NCI-H2081 treated with DMSO at 0.1 percent for 48 hours (cell line): ENCODE data around the gene SCLT1.

Experiments
- DNase-seq: peaks from one replicate; lab custom pipeline; 2025; lab: John Stamatoyannopoulos, UW

Gene SCLT1

DNA sequence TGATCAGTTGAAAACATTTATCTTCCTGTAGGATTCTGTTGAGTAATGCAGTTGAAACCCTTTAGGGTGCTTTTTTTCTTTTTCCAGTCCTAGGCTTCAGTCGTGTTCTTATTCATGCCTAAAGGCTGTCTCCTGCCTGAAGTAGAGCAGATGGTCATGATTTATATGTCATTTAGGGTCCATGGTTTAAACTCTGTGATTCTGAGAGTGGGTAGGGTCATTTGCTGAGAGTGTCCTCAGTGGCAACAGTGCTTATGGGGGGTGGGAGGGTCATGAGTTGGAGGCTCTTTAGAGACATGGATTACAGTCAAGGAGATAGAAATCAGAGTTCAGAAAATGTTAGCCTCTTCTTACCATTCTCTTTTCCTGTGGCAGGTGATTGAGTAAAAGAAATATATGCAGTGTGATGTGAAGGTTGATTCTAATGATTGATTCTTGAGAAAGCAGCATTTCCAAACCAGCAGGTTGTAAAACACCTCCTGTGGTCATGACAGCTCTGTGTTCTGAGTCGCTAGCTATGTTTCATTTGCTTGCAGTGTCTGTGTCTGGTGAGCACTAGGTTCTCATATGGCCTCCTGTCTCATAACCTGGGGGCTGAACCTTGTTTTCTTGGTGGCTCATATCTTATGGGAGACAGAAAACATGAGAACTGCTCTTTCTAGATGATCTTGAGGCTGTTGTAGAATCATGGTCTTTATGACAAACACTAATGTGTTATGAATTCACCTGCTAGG lies 223.4 kb downstream of the SCLT1 start:
- no peak for DNase-seq

DNA sequence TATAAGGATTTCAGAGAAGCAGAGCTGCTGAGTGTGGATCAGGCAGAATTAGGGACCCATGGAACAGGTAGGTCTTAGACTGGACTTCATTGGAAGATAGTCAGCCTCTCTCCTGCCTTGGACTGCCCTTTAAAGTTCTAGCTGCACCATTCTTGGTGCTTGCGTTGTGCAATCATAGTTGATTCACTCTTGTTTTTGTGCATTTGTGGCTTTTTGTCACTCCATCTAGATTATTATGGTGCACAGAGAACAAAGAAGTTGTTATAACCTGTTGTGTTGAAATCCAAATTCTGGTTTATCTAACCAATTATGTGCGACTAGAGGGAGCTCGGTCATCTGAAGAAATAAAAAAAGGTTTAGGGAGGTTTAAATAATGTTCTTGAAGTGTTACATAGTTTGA lies 224.6 kb downstream of the SCLT1 start:
- no peak for DNase-seq

DNA sequence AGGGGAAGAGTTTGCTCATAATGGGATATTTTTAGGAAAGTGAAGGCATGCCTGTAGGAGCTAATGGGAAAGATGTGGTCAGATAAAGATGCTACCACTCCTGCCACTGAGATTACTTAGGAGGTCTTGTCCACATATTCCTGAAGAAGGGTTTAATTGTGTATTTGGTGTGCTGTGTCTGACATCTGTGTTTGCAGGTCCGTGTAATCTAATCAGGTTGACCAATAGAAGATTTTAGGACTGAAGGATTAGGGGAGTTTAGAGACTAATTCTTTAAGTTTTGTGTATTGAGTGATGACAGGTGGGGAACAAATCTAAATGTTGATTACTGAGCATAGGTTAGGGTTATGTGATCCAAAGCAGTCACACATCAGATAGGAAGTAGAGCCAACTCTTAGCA lies 226.6 kb downstream of the SCLT1 start:
- DNase-seq, result no peak

DNA sequence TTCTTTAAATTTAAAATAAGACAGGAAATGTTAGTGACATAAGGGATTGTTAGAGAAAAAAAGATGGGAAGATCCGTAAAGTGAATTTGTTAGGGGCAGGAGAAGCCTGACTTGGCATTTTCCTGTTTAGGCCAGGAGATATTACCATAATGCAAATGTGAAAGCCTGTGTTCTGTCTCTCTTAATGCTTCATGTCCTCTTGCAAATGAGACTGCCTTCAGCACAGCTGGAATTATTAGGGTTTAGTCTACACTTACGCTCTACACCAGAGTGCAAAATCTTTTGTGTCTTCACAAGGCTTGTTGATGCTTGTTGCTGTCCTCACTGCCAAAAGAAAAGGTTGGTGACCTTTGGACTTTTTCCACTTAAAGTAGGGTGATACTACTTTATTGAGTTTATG lies 227.1 kb downstream of the SCLT1 start:
- no peak for DNase-seq

DNA sequence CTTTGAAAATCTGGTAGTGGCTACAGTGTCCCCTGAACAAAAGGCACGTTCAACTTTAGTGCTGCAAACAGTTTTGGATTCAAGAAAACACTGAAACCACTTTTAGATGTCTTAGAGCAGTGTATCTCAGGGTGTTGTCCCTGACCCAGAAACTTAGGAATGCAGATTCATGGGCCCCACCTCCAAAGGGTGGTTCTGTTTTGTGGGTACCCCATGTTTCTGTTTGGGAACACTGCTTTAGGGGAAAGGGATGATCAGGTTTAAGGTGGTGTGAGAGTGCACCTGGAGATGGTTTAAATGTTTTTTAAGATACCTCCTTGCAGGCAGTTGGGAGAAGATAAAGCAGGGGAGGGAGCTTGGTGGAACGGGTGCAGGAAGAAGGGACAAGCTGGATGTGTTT lies 228.2 kb downstream of the SCLT1 start:
- DNase-seq, result no peak

DNA sequence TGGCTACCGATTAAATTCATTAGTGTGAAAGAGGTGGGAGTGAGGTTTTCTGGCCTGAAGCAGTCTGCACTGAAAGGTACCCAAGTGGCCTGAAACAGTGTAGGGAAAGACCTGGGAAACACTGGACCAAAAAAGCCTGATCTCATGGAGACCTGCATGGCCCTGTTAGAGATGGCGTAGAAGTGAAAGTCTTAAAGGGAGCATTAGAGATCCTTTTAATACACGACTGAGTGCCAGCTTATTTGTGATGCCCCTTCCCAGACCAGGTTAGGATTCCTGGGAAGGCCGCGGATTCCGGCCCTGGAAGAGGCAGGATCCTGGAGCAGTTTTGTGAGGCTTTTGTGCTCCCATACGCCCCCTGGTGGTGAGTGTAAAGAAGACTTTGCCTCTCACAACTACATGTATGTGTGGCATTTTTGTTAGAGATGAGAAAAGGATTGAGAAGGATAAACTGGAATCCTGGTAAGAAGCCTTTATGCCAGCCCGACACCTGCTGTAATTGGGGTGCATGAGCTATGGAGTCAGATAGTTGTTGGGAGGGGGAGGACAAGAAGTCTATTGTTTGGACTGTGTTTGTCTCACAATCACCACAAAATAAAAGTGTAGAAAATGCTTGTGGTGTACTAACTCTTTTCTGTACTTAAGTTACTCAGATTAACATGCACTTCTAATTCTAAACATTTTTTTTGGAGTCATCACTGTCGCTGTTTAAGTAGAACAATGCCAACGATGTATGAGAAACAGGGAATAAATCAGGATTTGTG lies 229.8 kb downstream of the SCLT1 start:
- no peak for DNase-seq

DNA sequence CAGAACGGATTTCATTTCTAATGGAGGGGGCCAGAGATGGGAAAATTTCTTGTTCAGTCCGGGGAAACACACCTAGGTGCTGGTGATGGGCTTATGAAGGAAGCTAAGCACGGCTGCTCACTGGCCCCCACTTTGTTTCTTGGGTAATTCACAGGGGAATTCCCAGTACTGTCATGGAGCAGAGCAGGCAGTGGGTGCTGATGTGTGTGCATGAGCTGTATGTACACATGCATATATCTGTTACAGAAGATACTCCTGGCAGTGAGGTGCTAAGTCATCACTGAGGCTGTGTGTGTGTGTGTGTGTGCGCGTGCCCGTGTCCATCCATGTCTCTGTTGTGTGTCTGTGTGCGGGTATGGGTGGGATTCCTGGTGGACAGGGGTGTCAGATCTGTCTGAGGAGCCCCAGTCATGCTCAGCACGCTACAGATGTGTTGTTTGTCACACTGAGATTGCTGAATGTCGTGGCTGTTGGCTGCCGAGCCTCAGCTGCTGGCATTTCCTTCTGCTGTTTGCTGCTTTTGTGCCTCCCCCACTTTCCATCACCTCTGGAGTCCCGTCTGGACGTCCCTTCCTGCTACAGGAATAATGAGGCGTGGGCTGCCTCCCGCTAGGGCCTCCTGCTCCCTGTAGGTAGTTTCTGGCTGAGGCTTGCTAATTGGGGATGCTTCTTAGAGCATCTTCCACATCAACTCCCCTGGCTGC lies 230.6 kb downstream of the SCLT1 start:
- DNase-seq, result no peak

DNA sequence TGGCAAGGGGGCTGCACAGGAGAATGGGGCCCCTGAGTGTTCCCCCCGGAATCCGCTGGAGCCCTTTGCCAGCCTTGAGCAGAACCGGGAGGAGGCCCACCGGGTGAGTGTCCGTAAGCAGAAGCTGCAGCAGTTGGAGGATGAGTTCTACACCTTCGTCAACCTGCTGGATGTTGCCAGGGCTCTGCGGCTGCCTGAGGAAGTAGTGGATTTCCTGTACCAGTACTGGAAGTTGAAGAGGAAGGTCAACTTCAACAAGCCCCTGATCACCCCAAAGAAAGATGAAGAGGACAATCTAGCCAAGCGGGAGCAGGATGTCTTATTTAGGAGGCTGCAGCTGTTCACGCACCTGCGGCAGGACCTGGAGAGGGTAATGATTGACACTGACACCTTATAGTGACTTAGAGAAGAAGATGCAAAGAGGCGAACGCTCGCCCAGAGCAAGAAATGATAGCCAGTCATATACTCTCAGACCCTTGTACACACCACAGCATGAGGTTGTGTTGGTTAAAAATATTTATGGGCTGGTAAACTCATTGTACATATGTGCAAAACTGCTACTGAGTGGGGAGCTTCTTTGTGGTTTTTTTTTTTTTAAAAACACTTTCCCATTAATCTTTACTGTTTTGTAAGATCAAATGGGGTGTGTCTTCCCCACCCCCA lies 231.4 kb downstream of the SCLT1 start:
- DNase-seq, result no peak

DNA sequence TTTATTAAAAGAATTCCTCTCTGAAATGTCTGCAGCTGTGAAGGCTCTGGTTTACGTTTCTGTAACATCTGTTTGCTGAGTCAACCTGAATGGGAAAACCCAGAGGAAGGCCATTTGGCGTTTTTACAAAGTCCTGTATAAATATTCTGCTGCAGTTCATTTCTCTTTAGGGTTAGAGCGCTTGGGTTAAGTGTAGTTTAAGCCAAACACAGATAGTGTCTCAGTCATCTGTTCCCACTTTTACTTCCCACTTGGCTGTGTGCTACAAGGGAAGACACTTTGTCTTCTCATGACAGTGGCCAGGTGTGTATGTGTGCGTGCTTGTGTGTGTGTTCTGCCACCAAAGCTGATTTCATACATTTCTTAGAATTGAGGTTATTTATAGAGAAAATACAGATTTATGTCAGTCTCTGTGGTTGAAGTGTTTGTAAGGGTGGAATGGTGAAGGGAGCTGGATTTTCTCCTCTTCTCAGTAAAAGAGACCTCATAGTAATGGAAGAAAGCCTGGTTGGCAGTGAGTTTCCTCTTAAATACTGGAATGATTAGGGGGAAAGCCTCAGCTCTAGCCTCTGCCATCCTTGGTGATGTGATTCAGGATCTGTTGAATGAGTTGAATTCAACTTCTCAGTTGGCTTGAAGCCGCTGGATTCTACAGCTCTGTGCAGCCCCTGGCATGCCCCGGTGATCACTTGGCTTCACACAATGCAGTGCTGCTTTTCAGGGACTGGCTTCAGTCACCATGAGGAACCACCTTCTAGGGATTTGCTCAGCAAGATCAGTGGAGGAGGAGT lies 233.3 kb downstream of the SCLT1 start:
- no peak for DNase-seq

DNA sequence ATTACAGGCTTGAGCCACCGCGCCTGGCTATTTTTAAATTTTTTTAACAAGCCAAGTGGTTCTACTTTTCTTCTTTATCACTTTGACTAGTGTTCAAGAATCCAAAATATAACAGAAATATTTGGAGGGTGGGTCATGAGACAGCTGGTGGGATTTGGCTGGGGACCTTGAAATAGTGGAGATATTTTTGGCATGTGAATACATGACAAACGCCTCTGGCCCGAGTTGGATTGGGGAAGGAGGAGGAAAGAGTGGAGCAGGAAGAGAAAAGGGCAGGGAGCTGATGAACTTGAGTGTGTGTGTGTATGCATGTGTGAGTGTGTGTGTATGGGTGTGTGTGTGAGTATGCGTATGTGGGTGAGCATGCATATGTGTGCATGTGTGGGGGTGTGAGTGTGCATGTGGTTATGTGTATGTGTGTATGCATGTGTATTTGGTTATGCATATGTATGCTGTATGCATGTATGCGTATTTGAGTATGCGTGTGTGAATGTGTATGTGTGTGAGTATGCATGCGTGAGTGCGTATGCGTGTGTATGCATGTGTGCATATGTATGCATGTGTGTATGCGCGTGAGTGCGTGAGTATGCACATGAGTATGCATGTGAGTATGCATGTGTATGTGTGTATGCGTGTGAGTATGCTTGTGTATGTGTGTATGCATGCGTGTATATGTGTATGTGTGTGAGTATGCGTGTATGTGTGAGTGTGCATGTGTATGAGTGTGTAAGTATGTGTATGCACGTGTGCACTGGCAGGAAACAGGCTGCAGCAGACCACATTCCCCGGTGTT lies 234.3 kb downstream of the SCLT1 start:
- DNase-seq, result no peak

DNA sequence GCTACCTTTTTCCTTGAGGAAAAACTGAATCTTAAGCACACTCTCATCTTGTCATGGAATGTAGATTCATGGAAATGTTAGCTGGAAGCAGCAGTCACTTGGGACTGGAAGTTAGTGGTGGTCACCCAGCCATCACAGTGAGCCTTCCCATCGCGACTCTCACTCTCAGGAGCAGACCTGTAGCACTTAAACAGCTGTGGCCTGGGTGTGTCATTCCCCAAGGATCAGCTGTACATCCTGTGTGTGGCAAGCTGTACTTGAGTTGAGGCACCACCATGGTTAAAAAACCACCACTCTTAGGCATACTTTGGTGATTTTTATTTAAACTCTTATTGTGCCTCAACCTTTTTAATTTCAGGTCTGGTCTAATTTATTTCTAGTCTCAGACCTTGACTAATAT lies 237.1 kb downstream of the SCLT1 start:
- no peak for DNase-seq

DNA sequence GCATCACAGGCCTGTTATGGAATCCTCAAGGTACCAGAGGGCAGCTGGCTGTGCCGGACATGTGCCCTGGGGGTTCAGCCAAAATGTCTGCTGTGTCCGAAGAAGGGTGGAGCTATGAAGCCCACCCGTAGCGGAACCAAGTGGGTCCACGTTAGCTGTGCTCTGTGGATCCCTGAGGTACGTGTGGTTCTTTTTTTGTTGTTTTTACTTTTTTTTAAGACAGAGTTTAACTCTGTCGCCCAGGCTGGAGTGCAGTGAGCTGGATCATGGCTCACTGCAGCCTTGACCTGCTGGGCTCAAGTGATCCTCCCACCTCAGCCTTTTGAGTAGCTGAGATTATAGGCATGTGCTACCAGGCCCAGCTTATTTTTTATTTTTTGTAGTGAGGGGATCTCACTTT lies 237.7 kb downstream of the SCLT1 start:
- DNase-seq, result no peak

DNA sequence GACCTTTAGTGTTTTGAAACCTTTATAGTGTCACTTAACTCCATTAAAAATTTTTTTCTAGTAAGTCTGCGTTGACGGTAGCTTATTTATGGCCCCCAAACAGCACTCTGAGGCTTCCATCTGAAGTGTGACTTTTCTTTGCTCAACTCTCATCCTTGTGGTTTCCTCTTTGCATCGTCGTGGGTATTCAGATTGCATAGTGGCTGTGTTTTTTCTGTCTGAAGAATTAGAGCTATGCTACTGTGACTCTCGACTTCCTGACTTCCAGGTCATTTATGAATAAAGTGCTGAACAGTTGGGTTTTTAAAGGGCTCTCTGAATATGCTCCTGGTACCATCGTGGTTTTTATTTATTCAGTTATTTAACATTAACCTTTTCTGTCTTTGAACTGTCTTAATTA lies 238.9 kb downstream of the SCLT1 start:
- no peak for DNase-seq

DNA sequence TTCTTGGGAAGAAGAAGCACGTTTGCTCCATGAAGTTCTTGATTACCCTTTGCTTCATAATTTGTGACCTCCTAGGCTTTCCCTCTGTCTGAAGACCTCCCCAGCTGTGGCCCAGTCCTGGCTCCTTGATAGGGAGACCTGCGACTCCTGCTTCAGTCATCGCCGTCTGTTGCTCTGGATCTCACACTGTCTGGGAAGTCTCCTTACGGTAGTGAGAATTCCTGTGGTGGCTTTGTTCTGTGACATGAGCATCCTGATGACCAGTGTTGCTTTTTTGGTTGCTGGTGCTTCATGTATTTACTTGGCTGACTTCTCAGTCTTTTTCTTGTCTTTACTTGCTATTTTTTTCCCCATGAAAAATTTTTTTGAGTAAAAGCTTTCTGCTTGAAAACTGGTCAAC lies 239.6 kb downstream of the SCLT1 start:
- DNase-seq, result no peak

DNA sequence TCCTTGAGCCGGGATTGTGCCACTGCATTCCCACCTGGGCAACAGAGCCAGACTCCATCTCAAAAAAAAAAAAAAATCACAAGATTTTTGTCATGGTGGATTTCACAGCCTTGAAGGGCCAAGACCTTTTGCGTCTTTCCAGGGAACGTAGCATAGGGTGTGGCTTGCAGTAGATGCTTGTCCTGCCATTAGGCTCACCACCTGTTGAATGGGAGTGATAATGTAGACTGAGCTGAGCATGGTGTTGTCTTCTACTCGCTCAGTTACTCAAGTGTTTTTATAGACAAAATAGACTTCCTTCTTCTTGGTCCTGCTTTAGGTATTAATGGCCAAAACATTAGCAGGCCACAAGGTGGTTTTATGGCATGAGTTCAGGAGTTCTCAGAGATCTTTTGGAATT lies 243.1 kb downstream of the SCLT1 start:
- DNase-seq, result no peak

DNA sequence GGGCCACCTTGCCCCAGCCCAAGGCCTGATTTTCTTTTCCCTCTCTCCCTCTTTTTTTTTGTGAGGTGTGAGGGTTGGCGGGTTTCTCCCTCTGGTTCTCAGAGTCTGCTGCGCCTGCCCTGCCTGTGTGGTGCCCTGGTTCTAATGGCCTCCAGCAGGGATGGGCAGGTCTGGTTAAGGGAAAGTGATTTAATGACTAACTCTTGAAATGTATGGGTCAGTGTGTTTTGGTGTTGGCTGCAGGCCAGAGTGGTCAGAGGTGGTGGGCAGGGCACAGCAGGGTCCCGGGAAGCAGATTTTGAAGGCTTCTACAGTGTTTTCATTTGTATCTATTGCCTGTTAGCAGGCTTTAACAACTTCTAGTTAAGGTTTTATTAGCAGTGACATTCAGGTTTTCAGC lies 244.9 kb downstream of the SCLT1 start:
- DNase-seq, result no peak

DNA sequence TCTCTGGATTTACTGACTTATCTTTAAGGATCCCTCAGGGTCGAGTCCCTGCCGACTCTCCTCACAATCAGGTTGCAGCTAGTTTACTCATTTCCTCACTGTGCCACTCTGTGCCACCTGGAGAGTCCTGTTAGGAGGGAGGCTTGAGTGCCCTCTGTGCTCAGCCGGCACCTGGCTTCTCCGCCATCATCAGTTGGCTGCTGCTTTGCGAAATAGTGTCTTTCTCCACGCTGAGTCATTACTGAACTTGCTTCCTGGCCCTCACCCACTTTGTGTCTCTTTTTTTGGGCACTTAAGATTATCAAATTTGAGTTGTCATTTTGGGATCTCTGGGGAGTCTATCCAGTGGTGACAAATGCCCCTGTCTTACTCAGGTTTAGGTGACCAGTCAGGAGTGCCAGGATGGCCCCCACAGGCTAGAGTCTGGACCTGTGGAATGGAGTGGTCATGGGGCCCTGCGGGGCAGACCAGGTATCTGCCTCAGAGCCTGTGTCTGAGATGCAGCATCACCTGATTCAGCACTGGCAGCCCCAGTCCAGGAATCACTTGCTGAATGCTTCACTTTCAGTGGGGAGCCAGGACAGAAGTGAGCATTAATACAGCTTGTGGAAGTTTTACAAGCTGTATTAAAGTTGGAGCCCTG lies 246.1 kb downstream of the SCLT1 start:
- DNase-seq, result no peak

DNA sequence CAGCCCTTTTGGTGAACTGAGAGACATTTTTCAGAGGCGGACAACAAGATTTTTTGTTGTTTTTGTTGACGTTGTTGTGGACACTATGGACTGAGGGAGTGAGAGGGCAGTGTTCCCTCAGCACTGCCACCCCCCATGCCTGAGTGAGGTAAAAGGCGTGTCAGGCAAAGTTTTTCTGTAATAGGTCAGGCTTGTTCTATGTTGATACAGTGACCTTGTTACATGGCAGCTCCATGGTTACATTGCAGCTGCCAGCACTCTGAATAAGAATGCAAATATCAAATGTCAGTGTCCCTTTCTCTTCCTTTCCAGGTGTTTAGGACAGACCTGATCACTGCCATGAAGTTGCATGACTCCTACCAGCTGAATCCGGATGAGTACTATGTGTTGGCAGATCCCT lies 247.3 kb downstream of the SCLT1 start:
- DNase-seq, result no peak

DNA sequence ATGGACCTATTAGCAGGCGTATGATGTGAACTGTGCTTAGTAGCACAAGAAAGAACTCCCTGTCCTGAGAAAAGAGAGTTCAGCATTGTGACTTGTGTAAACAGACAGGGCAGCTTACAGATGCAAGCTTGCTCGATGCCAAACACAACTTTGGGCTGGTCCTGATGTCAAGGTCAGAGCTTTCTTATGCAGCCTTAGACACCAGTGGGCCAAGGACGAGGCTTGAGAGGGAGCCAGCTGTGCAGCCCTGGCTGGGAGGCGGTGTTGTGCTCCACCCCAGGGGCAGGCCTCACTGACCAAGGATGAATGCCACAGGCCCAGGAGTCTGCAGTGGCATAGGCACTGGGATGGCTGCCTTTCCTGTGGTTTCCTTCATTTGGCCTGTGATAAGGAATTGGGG lies 248.4 kb downstream of the SCLT1 start:
- no peak for DNase-seq

DNA sequence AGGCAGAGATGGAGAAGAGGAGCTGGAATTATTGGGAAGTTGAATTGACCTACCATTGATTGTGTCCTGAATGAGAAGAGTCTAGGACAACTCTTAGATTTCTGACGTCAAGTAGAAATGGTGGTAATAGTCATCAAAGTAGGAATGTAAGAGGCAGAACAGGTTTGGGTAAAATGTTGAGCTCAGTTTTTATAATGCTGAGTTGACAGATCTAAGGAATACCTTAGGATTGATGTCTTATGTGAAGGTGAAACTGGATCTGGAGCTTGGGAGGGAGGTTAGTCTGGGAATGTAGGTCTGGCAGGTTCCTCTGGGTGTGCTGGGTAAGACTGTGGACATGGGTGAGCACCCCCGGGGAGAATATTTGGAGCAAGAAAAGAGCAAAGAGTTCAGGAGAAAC lies 251.9 kb downstream of the SCLT1 start:
- no peak for DNase-seq
